Gastrocnemius medialis (tissue), 4 donors: ENCODE data around the gene FOXL1. TPM values are rescaled to one million over a fixed set of nuclear protein-coding genes. Genes with fewer than 3 reads are reported as not detected.

Source experiments
- ATAC-seq, 2 donors: fragments of 150-250 bp; one replicate each; pipeline ENCODE4 v1.9.1; 2016
- DNase-seq, 2 donors: peaks; one replicate each; pipeline ENCODE4 v3.0.0-alpha.2; 2019
- H3K27ac ChIP-seq, 4 donors: fragments of 200-600 bp; sonication (generic); 1 replicate in 1 of 4; 2 replicates in 3 of 4; pipeline ENCODE4 v1.5.1; 2016 to 2018; ENCODE audit warnings: mild to moderate bottlenecking in 2 of 4, moderate library complexity in 1 of 4
- H3K27me3 ChIP-seq, 3 donors: fragments of 200-600 bp; sonication (generic) in 2 of 3; 1 replicate in 1 of 3; 2 replicates in 2 of 3; pipeline versions ENCODE4 v1.5.1 to v1.6.0; 2016 to 2019; ENCODE audit warnings: mild to moderate bottlenecking in 1 of 3, moderate library complexity in 1 of 3
- H3K36me3 ChIP-seq, 2 donors: fragments of 200-600 bp; sonication (generic) in 1 of 2; one replicate each; pipeline ENCODE4 v1.5.1; 2017 to 2018
- H3K4me1 ChIP-seq, 2 donors: fragments of 200-600 bp; sonication (generic) in 1 of 2; one replicate each; pipeline ENCODE4 v1.5.1; 2016 to 2017; ENCODE audit warnings: mild to moderate bottlenecking in 2 of 2
- H3K4me3 ChIP-seq, 4 donors: fragments of 200-600 bp; sonication (generic) in 3 of 4; 1 replicate in 1 of 4; 2 replicates in 3 of 4; pipeline ENCODE4 v1.5.1; 2016 to 2019; ENCODE audit warnings: mild to moderate bottlenecking in 2 of 4
- H3K9me3 ChIP-seq, 3 donors: fragments of 200-600 bp; sonication (generic) in 2 of 3; 1 replicate in 1 of 3; 2 replicates in 2 of 3; pipeline ENCODE4 v1.5.1; 2016 to 2019
- POLR2A ChIP-seq, 2 donors: fragments of 450-650 bp; IDR thresholded peaks; one replicate each; pipeline ENCODE4 v1.6.1; 2017; ENCODE audit warnings: antibody characterized with exemption in 2 of 2, mild to moderate bottlenecking in 2 of 2, moderate library complexity in 2 of 2
- in situ Hi-C, 4 donors: fragments of 200-750 bp; cut with MboI; loops; one replicate each; pipeline versions ENCODE4 v1.15.0 to v1.8.0; 2017; ENCODE audit warnings: low sequenced_read_pairs in 4 of 4
- intact Hi-C: fragments of 100-400 bp; cut with DNase I; formaldehyde crosslinking; loops from one replicate; pipeline ENCODE4 v1.15.1; 2023; ENCODE audit warnings: low total_unique reads
- total RNA-seq, 4 donors: library from RNA; depleted of rRNA; stranded (reverse); fragments of >200 nt; gene quantifications; one replicate each; pipeline versions ENCODE4 v1.1.0 to v1.2.3, GENCODE V29; 2016
- TF ChIP-seq, protein P1 (sequence below), 5 experiments: fragments of 450-650 bp in 3 of 5; fragments of 200-600 bp in 2 of 5; sonication (generic) in 2 of 5; IDR thresholded peaks in 4 of 5; conservative IDR thresholded peaks in 1 of 5; 1 replicate in 4 of 5; 2 replicates in 1 of 5; pipeline ENCODE4 v1.5.1; 2016 to 2019; ENCODE audit warnings: antibody characterized with exemption in 5 of 5, mild to moderate bottlenecking in 3 of 5, moderate library complexity in 3 of 5

Gene FOXL1
- total RNA-seq, 4 donors from 2014 or later = 2.0 to 5.9 (median 3.3) TPM

DNA sequence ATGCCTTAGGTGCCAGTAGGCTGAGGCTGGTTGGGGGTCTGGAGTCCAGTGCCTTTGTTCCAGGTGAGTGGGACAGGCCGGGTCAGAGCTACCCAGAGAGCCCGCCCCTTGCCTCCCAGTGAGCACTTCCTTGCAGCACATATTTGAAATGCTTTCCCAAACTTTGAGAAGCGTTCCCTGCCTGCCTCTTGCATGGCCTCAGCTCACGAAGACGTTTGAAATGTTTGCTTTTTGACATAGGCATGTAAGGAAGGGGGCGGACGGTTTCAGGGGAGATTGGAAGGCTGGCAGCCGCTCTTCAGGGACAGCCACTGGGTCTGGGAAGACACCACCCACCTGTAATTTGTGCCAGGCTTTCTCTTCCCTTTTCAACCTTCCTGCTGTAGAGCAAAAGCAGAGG, 5.1 kb upstream of the FOXL1 start:
- no peak for ATAC-seq
- intact Hi-C loops (no loop called here), in situ Hi-C loops (loop anchor here (25.0 kb wide), 2 partner anchors 714 to 814 kb away; partner anchors contain the start of genes FBXO31 (in 1 of the 4) and MAP1LC3B (in 1 of the 4))
- no peak overlapping the region for H3K27ac ChIP-seq
- H3K27me3 ChIP-seq = peaks cover 67 to 72% (median 70%) of the 10 kb centered on the region in 3 donors
- no peak for TF ChIP-seq POLR2A (IDR thresholded peaks at IDR 0.05)
- TF ChIP-seq, protein P1, sequence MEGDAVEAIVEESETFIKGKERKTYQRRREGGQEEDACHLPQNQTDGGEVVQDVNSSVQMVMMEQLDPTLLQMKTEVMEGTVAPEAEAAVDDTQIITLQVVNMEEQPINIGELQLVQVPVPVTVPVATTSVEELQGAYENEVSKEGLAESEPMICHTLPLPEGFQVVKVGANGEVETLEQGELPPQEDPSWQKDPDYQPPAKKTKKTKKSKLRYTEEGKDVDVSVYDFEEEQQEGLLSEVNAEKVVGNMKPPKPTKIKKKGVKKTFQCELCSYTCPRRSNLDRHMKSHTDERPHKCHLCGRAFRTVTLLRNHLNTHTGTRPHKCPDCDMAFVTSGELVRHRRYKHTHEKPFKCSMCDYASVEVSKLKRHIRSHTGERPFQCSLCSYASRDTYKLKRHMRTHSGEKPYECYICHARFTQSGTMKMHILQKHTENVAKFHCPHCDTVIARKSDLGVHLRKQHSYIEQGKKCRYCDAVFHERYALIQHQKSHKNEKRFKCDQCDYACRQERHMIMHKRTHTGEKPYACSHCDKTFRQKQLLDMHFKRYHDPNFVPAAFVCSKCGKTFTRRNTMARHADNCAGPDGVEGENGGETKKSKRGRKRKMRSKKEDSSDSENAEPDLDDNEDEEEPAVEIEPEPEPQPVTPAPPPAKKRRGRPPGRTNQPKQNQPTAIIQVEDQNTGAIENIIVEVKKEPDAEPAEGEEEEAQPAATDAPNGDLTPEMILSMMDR (IDR thresholded peaks at IDR 0.05 in 4 of 5, conservative IDR thresholded peaks at IDR 0.05 in 1 of 5) = no peak
- H3K9me3 ChIP-seq = no peaks in the 10 kb centered on the region
- H3K4me1 ChIP-seq = peaks cover 0 to 4% of the 10 kb centered on the region in 2 donors
- DNase-seq = no peak
- no peak overlapping the region for H3K4me3 ChIP-seq
- H3K36me3 ChIP-seq = no peaks in the 10 kb centered on the region

- H3K4me1 ChIP-seq = peaks cover 0 to 4% of the 10 kb centered on the region in 2 donors
- DNase-seq = no peak
- no peak overlapping the region for H3K27ac ChIP-seq
- H3K4me3 ChIP-seq = no peak overlapping the region
- H3K9me3 ChIP-seq = no peaks in the 10 kb centered on the region
- in situ Hi-C loops (loop anchor here (25.0 kb wide), 2 partner anchors 713 to 813 kb away; partner anchors contain the start of genes FBXO31 (in 1 of the 4) and MAP1LC3B (in 1 of the 4)), intact Hi-C loops (loop anchor here (2.0 kb wide), 1 partner anchor 187 kb away; no protein-coding TSS in a partner anchor)
- H3K36me3 ChIP-seq = no peaks in the 10 kb centered on the region
- peaks cover 67 to 74% (median 72%) of the 10 kb centered on the region in 3 donors for H3K27me3 ChIP-seq
- TF ChIP-seq POLR2A (IDR thresholded peaks at IDR 0.05) = no peak
- TF ChIP-seq, protein P1 (IDR thresholded peaks at IDR 0.05 in 4 of 5, conservative IDR thresholded peaks at IDR 0.05 in 1 of 5) = no peak
- ATAC-seq = no peak
These were observed 4.5 kb upstream of the FOXL1 start for GRCh38 chr16:86573646-86574508.

DNA sequence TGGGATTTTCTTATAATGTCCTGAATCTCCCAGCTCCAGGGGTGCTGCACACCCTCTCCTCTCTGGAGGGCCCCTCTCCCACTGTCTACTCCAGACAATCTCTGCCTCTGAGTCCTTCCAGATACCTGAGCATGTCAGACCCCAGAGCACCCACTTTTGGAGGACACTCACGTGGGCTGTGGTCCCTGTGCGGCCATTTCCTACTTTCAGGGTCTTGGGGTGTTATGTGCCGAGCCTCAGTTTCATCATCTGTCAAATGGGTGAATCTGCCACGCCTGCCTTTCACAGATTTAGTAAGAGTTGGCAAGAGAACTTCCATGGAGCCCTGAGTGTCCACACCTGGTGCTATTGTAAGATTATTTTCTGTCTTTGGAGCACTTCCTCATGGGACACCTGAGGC, 3.7 kb upstream of the FOXL1 start:
- peaks cover 0 to 4% of the 10 kb centered on the region in 2 donors for H3K4me1 ChIP-seq
- no peak overlapping the region for H3K27ac ChIP-seq
- ATAC-seq = no peak

DNA sequence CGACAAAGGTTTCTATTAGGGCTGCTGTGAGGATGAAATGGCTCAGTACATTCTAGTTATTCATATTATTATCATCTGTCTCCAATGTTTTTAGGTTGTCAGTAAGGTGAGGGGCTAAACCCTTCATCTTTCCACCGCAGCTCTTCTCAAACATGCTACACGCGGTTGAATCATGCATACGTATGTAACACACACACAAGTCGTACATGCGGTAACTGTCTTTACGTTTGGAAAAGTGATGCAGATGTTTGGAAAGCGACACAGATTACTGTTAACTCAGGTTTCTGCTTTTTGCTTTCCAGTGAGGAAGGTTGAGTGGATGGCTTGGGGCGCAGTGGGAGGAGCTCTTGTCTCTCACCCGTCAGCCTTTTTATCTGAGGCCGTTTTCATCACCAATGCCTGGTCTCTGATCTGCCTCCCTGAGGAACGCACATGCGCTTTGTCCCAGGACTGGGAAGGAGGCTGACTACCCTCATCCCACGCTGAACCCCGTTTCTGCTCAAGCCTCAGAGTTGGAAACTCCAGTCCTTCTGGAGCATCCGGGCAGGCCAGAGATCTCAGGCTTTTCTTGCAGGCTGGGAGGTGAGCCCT, 3.2 kb upstream of the FOXL1 start:
- no peaks in the 10 kb centered on the region for H3K36me3 ChIP-seq
- in situ Hi-C loops (loop anchor here in 2 of 4 donors (25.0 kb wide), 1 partner anchor 187 kb away; no protein-coding TSS in a partner anchor), intact Hi-C loops (loop anchor here (2.0 to 5.0 kb wide), 4 partner anchors 87 to 292 kb away; no protein-coding TSS in a partner anchor)
- H3K4me3 ChIP-seq = peak overlapping the region; percentile 46 to 70 (median 62)
- ATAC-seq (no peak), DNase-seq (no peak)
- peaks cover 66 to 69% (median 67%) of the 10 kb centered on the region in 3 donors for H3K27me3 ChIP-seq
- no peak for TF ChIP-seq POLR2A (IDR thresholded peaks at IDR 0.05)
- TF ChIP-seq, protein P1 (IDR thresholded peaks at IDR 0.05 in 4 of 5, conservative IDR thresholded peaks at IDR 0.05 in 1 of 5) = no peak
- peak overlapping the region; percentile 64 to 78 (median 72) for H3K27ac ChIP-seq
- peaks cover 0 to 4% of the 10 kb centered on the region in 2 donors for H3K4me1 ChIP-seq
- H3K9me3 ChIP-seq = no peaks in the 10 kb centered on the region

More for the DNA sequence above, 3.7 kb upstream of the FOXL1 start:
- intact Hi-C loops = loop anchor here (2.0 to 5.0 kb wide), 4 partner anchors 88 to 293 kb away; no protein-coding TSS in a partner anchor
- Histone ChIP-seq H3K9me3 (no peaks in the 10 kb centered on the region), H3K36me3 (no peaks in the 10 kb centered on the region), H3K4me3 (no peak overlapping the region), H3K27me3 (peaks cover 66 to 69% (median 67%) of the 10 kb centered on the region in 3 donors)
- TF ChIP-seq, protein P1 (IDR thresholded peaks at IDR 0.05 in 4 of 5, conservative IDR thresholded peaks at IDR 0.05 in 1 of 5) = no peak
- no peak for TF ChIP-seq POLR2A (IDR thresholded peaks at IDR 0.05)
- DNase-seq = no peak
- in situ Hi-C loops = loop anchor here (25.0 kb wide), 3 partner anchors 188 to 813 kb away; partner anchors contain the start of genes FBXO31 (in 1 of the 4) and MAP1LC3B (in 1 of the 4)
